ENCODE measurements around the gene KPNA2. TPM values are rescaled to one million over a fixed set of nuclear protein-coding genes. Genes with fewer than 3 reads are reported as not detected.
"Not testable (repeated sequence)": the region's sequence is repeated elsewhere in the genome, so short reads cannot be mapped to it uniquely, and the experiment has no call there.

KPNA2 gene
- total and polyA plus RNA-seq, 9 of the 15 experiments (the other 6 are each of a cell fraction or from before 2014, with no cell fraction given) = 132 to 984 (median 241) TPM

GRCh38 chr17:68081305-68082265, 46.0 kb downstream of the KPNA2 start:
- ATAC-seq; H3K27me3 ChIP-seq (ENCODE audit: control insufficient read depth in 2 of 2, insufficient read depth in 2 of 2, low read length in 2 of 2); H3K4me3 ChIP-seq; H2AFZ ChIP-seq (ENCODE audit: low read depth, low read length); CTCF ChIA-PET (ENCODE audit: low intra/inter-chr PET ratio); DNase-seq (ENCODE audit: extremely low read depth in 1 of 4, low spot score in 3 of 4); H3K9me3 ChIP-seq (replicated peaks; ENCODE audit: control insufficient read depth, insufficient read depth, low read depth, low read length); POLR2A ChIA-PET; H3K27ac ChIP-seq (ENCODE audit: extremely low read depth, low read depth, low read length); H3K4me1 ChIP-seq (replicated peaks in 1 of 2; ENCODE audit: control insufficient read depth in 2 of 2, insufficient read depth in 2 of 2, low read length in 2 of 2); intact Hi-C loops (cut with micrococcal nuclease); H3K36me3 ChIP-seq (ENCODE audit: control insufficient read depth, insufficient read depth, low read length); H3K9ac ChIP-seq (ENCODE audit: insufficient read depth in 1 of 2, low read depth in 2 of 2, low read length in 2 of 2); H3K9me1 ChIP-seq (ENCODE audit: control insufficient read depth, insufficient read depth, low read length); in situ Hi-C loops (cut with MboI); FAIRE-seq; H4K20me1 ChIP-seq (replicated peaks; ENCODE audit: control insufficient read depth, insufficient read depth, low read length); H3K4me2 ChIP-seq (ENCODE audit: insufficient read depth, low read length); H3K79me2 ChIP-seq (ENCODE audit: control insufficient read depth, insufficient read depth, low read length): not testable (repeated sequence)
- 68% methylated on average over 12 of the region's 13 CpGs for WGBS (ENCODE audit: insufficient coverage, low coverage, missing lambda C conversion rate)
- TF ChIP-seq CC2D1A (IDR thresholded peaks at IDR 0.05) (0 out of 2 replicates have a peak, but pooled peaks have one; percentile 19), C11orf30 (IDR thresholded peaks at IDR 0.05; ENCODE audit: low read depth) (peak; percentile 55; the same call in 1 of the 2 replicates), MAFG (tag; conservative IDR thresholded peaks at IDR 0.05) (0 out of 2 replicates have a peak, but pooled peaks have one; percentile 34), ASH1L (IDR thresholded peaks at IDR 0.05; ENCODE audit: borderline replicate concordance, low read depth, partially characterized antibody) (peak; percentile 66), NFYB (IDR thresholded peaks at IDR 0.05; ENCODE audit: extremely low read depth, insufficient read length) (peak; percentile 80), ZNF316 (IDR thresholded peaks at IDR 0.05) (peak; percentile 79)
- TSS peak; percentile 93 for BruUV-seq (replicated peaks)

Measured in K562 (cell line).